Hepatocyte (in vitro differentiated cells): ENCODE data around the gene STK11IP. TPM values are rescaled to one million over a fixed set of nuclear protein-coding genes. Genes with fewer than 3 reads are reported as not detected.

Source experiments
- DNase-seq: peaks from one replicate; pipeline ENCODE4 v3.0.0-alpha.2; 2016; ENCODE audit warnings: low spot score
- H2AFZ ChIP-seq: fragments of 200-600 bp; sonication (generic); 2 replicates; pipeline ENCODE4 v1.6.0; 2016; ENCODE audit warnings: antibody characterized with exemption, mild to moderate bottlenecking
- H3K27ac ChIP-seq: fragments of 200-600 bp; sonication (generic); 2 replicates; pipeline ENCODE4 v1.5.1; 2016; ENCODE audit warnings: mild to moderate bottlenecking
- H3K27me3 ChIP-seq: fragments of 200-600 bp; sonication (generic); 2 replicates; pipeline ENCODE4 v1.6.1; 2016
- H3K36me3 ChIP-seq: fragments of 200-600 bp; sonication (generic); replicated peaks from 2 replicates; pipeline ENCODE4 v1.5.1; 2016; ENCODE audit warnings: low read depth; ENCODE audit not compliant: insufficient read depth
- H3K4me1 ChIP-seq: fragments of 200-600 bp; sonication (generic); 2 replicates; pipeline ENCODE4 v1.5.1; 2016; ENCODE audit warnings: mild to moderate bottlenecking, moderate library complexity; ENCODE audit not compliant: insufficient read depth
- H3K4me2 ChIP-seq: fragments of 200-600 bp; sonication (generic); 2 replicates; pipeline ENCODE4 v1.6.0; 2016
- H3K4me3 ChIP-seq: fragments of 200-600 bp; sonication (generic); 2 replicates; pipeline ENCODE4 v1.5.1; 2016; ENCODE audit warnings: mild to moderate bottlenecking
- H3K79me2 ChIP-seq: fragments of 200-600 bp; sonication (generic); 2 replicates; pipeline ENCODE4 v1.6.0; 2017; ENCODE audit warnings: mild to moderate bottlenecking
- H3K9me2 ChIP-seq: fragments of 200-600 bp; sonication (generic); replicated peaks from 2 replicates; pipeline ENCODE4 v1.6.0; 2017; ENCODE audit warnings: mild to moderate bottlenecking; ENCODE audit not compliant: insufficient read depth
- H3K9me3 ChIP-seq: fragments of 200-600 bp; sonication (generic); 2 replicates; pipeline ENCODE4 v1.5.1; 2016; ENCODE audit warnings: low read depth, mild to moderate bottlenecking
- H4K20me1 ChIP-seq: fragments of 200-600 bp; sonication (generic); 2 replicates; pipeline ENCODE4 v1.6.0; 2016; ENCODE audit warnings: mild to moderate bottlenecking; ENCODE audit not compliant: insufficient read depth, poor library complexity, severe bottlenecking
- CTCF ChIP-seq: fragments of 200-600 bp; sonication (generic); IDR thresholded peaks from 2 replicates; pipeline ENCODE4 v1.5.1; 2016; ENCODE audit warnings: antibody characterized with exemption, mild to moderate bottlenecking; ENCODE audit not compliant: poor library complexity
- EZH2 ChIP-seq: fragments of 200-600 bp; sonication (generic); IDR thresholded peaks from 2 replicates; pipeline ENCODE4 v1.6.1; 2016; ENCODE audit warnings: antibody characterized with exemption, mild to moderate bottlenecking, borderline replicate concordance
- EZH2phosphoT487 ChIP-seq: fragments of 200-600 bp; sonication (generic); IDR thresholded peaks from one replicate; pipeline ENCODE4 v1.6.1; 2018; ENCODE audit warnings: antibody characterized with exemption, mild to moderate bottlenecking, low read depth, moderate library complexity; ENCODE audit not compliant: unreplicated experiment, severe bottlenecking
- WGBS: methylation state at CpG from one replicate; pipeline ENCODE4 v1.1.6; 2016; ENCODE audit warnings: low lambda C conversion rate; ENCODE audit errors: missing lambda C conversion rate; 5-methylcytosine and 5-hydroxymethylcytosine counted together
- polyA plus RNA-seq: library from polyadenylated mRNA; unstranded; fragments of >200 nt; fragmentation: Nextera tagmentation; extraction: Ambion mirVana; gene quantifications from 2 replicates; pipeline ENCODE4 v1.2.1, GENCODE V29; 2016
- total RNA-seq: library from RNA; depleted of rRNA; stranded (reverse); fragments of >200 nt; gene quantifications from 2 replicates; pipeline ENCODE4 v1.2.3, GENCODE V29; 2014

Gene STK11IP
- total and polyA plus RNA-seq, 2 experiments from 2014 or later, result 16.7 to 17.6 TPM

GRCh38 chr2:219643084-219643473 is 45.4 kb downstream of the STK11IP start:
- 87% methylated on average over 7 of the region's 7 CpGs for WGBS

GRCh38 chr2:219643788-219644398 is 46.2 kb downstream of the STK11IP start:
- no peaks in the 10 kb centered on the region for H3K27me3 ChIP-seq
- H3K4me2 ChIP-seq, result no peak overlapping the region
- WGBS, result 94% methylated on average over 14 of the region's 14 CpGs
- no peaks in the 10 kb centered on the region for H3K9me3 ChIP-seq
- H3K4me1 ChIP-seq, result peaks cover 7% of the 10 kb centered on the region
- H3K27ac ChIP-seq, result no peak overlapping the region
- H3K79me2 ChIP-seq, result no peaks in the 10 kb centered on the region
- TF ChIP-seq CTCF (no peak), EZH2phosphoT487 (no peak), EZH2 (no peak)
- no peaks in the 10 kb centered on the region for H3K36me3 ChIP-seq
- no peak for DNase-seq
- H3K4me3 ChIP-seq, result no peak overlapping the region
- H3K9me2 ChIP-seq, result no peaks in the 10 kb centered on the region
- H4K20me1 ChIP-seq, result no peaks in the 10 kb centered on the region
- no peak overlapping the region for H2AFZ ChIP-seq

More at GRCh38 chr2:219643084-219643473, 45.4 kb downstream of the STK11IP start:
- Histone ChIP-seq H3K4me3 (no peak overlapping the region), H3K9me2 (no peaks in the 10 kb centered on the region), H3K79me2 (no peaks in the 10 kb centered on the region), H2AFZ (no peak overlapping the region), H3K9me3 (no peaks in the 10 kb centered on the region), H4K20me1 (no peaks in the 10 kb centered on the region), H3K4me1 (peaks cover 7% of the 10 kb centered on the region), H3K4me2 (no peak overlapping the region), H3K27ac (no peak overlapping the region), H3K36me3 (no peaks in the 10 kb centered on the region), H3K27me3 (no peaks in the 10 kb centered on the region)
- no peak for TF ChIP-seq CTCF
- no peak for TF ChIP-seq EZH2
- no peak for TF ChIP-seq EZH2phosphoT487
- DNase-seq, result no peak

- no peaks in the 10 kb centered on the region for H3K79me2 ChIP-seq
- no peak overlapping the region for H2AFZ ChIP-seq
- no peaks in the 10 kb centered on the region for H3K36me3 ChIP-seq
- H3K4me2 ChIP-seq, result no peak overlapping the region
- peaks cover 7% of the 10 kb centered on the region for H3K4me1 ChIP-seq
- no peaks in the 10 kb centered on the region for H3K9me3 ChIP-seq
- 84% methylated on average over 17 of the region's 17 CpGs for WGBS
- DNase-seq, result peak; percentile 39
- H3K27ac ChIP-seq, result peak overlapping the region; percentile 3
- TF ChIP-seq EZH2phosphoT487 (no peak), EZH2 (no peak), CTCF (no peak)
- no peaks in the 10 kb centered on the region for H4K20me1 ChIP-seq
- no peaks in the 10 kb centered on the region for H3K27me3 ChIP-seq
- no peaks in the 10 kb centered on the region for H3K9me2 ChIP-seq
- no peak overlapping the region for H3K4me3 ChIP-seq
Observed at GRCh38 chr2:219644801-219645480, 47.3 kb downstream of the STK11IP start.
